Measurements from ENCODE around the gene QPCTL. TPM values are rescaled to one million over a fixed set of nuclear protein-coding genes. Genes with fewer than 3 reads are reported as not detected.

Gene QPCTL
- total and polyA plus RNA-seq, 2 of the 13 experiments (the other 11 are each of a cell fraction or from before 2014, with no cell fraction given), result 16.0 to 19.1 TPM

GRCh38 chr19:45681391-45682015, 11.0 kb upstream of the QPCTL start (continued):
- TF ChIP-seq RAD21 (CRISPR knock-in tag; IDR thresholded peaks at IDR 0.05) (peak; percentile 87), ZBTB38 (CRISPR knock-in tag; IDR thresholded peaks at IDR 0.05) (no peak), HIC2 (CRISPR knock-in tag; IDR thresholded peaks at IDR 0.05; ENCODE audit: low read depth) (peak; percentile 85), PAWR (CRISPR knock-in tag; IDR thresholded peaks at IDR 0.05; ENCODE audit: borderline replicate concordance) (no peak), MIER2 (CRISPR knock-in tag; IDR thresholded peaks at IDR 0.05) (no peak), SNAPC5 (CRISPR knock-in tag; IDR thresholded peaks at IDR 0.05; ENCODE audit: borderline replicate concordance) (no peak), DZIP1 (CRISPR knock-in tag; IDR thresholded peaks at IDR 0.05) (no peak), MLX (CRISPR knock-in tag; IDR thresholded peaks at IDR 0.05) (no peak), KDM5B (CRISPR knock-in tag; IDR thresholded peaks at IDR 0.05; ENCODE audit: borderline replicate concordance) (peak; percentile 76; the same call in 1 of the 2 replicates), HOXA5 (CRISPR knock-in tag; IDR thresholded peaks at IDR 0.05) (no peak; the same call in 1 of the 2 replicates), RXRA (CRISPR knock-in tag; IDR thresholded peaks at IDR 0.05) (no peak), ZFP82 (CRISPR knock-in tag; IDR thresholded peaks at IDR 0.05; ENCODE audit: borderline replicate concordance) (no peak), FOXC1 (CRISPR knock-in tag; IDR thresholded peaks at IDR 0.05; ENCODE audit: borderline replicate concordance) (no peak; the same call in 1 of the 2 replicates), ZNF546 (CRISPR knock-in tag; conservative IDR thresholded peaks at IDR 0.05) (peak; percentile 75; the same call in 1 of the 2 replicates), ZNF468 (CRISPR knock-in tag; IDR thresholded peaks at IDR 0.05) (no peak), KLF16 (CRISPR knock-in tag; IDR thresholded peaks at IDR 0.05) (0 out of 4 replicates have a peak, but pooled peaks of 1 of the 2 experiments have one; percentile 26), ZNF777 (CRISPR knock-in tag; IDR thresholded peaks at IDR 0.05) (0 out of 2 replicates have a peak, but pooled peaks have one; percentile 31), HNF4G (IDR thresholded peaks at IDR 0.05; ENCODE audit: borderline replicate concordance, low read depth, low read length) (no peak), HNF4G (CRISPR knock-in tag; IDR thresholded peaks at IDR 0.05; ENCODE audit: borderline replicate concordance, low read depth) (0 out of 2 replicates have a peak, but pooled peaks have one; percentile 43), CCDC6 (CRISPR knock-in tag; IDR thresholded peaks at IDR 0.05) (no peak), ZNF496 (CRISPR knock-in tag; IDR thresholded peaks at IDR 0.05; ENCODE audit: insufficient replicate concordance) (no peak), STAG1 (CRISPR knock-in tag; IDR thresholded peaks at IDR 0.05) (peak; percentile 66), HNRNPH1 (optimal IDR thresholded peaks at IDR 0.05; ENCODE audit: low read depth, low read length) (no peak)
